HUDEP-2 (cell line): Measurements from ENCODE around the gene SORCS3.

Experiments
- DNase-seq, 76 experiments: peaks; one replicate each; lab custom pipeline; 2025; ENCODE audit not compliant: unreplicated experiment in 76 of 76; lab: John Stamatoyannopoulos, UW

The SORCS3 gene

GRCh38 chr10:105063796-105064195 is 422.7 kb downstream of the SORCS3 start:
- DNase-seq, result peak in 15 of 76 experiments; percentile 0 to 18 (median 2)

DNA sequence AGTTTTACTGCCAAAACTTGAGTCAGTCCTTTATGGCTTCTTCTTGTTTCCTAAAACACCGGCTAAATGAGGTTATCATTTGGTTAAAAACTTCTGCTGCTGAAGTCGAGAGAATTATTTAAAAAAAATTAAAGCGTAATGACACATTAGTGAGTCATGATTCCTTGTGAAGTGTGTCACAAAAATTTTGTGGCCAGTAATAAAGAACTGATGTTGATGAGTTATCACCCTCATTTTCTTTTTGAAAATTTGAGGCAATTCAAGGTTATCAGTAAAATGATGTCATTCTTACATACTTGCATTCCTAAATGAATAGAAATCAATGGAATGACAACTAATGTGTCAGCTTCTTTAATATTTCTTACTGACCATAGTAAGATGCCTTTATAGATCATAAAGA is 427.4 kb downstream of the SORCS3 start:
- no peak for DNase-seq

DNA sequence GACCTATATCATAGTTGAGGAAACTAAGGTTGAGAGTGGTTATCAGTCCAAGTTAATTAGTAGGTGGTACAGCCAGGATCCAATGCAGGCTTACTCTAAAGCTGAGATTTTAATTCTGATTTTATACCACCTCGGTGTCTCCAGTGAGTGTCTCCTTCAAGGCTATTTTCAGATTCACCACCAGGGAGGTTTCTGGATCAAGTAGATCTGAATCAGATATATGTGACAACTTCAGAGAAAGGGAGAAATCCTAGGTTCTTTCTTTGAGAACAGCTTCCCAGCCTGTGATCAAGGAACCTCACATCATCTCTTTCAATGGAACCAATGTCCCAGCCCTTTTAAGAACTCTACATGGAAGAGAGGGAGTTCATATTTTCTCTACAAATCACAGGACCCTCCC is 429.2 kb downstream of the SORCS3 start:
- DNase-seq, result no peak

GRCh38 chr10:105070952-105071351 is 429.9 kb downstream of the SORCS3 start:
- DNase-seq, result no peak

GRCh38 chr10:105071980-105072379 is 430.9 kb downstream of the SORCS3 start:
- DNase-seq, result no peak

GRCh38 chr10:105073999-105074398 is 432.9 kb downstream of the SORCS3 start:
- DNase-seq, result no peak

GRCh38 chr10:105075031-105075430 is 433.9 kb downstream of the SORCS3 start:
- no peak for DNase-seq

GRCh38 chr10:105085980-105086379 is 444.9 kb downstream of the SORCS3 start:
- no peak for DNase-seq

- DNase-seq, result no peak
Observed at GRCh38 chr10:105094048-105094447, 453.0 kb downstream of the SORCS3 start.

- DNase-seq, result no peak
Observed at GRCh38 chr10:105096316-105096715, 455.2 kb downstream of the SORCS3 start.

DNA sequence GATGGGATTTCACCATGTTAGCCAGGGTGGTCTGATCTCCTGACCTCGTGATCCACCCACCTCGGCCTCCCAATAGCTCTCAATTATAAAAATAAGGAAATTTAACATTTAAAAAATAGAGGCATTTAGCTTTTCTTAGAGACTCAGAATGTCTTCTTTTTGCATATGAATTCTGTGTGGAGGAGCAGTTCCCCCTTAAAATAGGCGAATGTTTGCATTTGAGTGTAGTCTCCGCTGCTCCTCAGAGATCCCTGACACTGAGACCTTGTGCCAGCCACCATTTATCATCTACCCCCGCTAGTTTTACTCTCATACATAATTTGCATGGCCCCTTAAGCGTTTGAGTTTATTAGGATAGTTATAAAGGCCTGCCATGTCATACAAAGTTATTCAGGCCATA is 461.9 kb downstream of the SORCS3 start:
- DNase-seq, result no peak

- DNase-seq, result no peak
Observed at GRCh38 chr10:105104297-105104696, 463.2 kb downstream of the SORCS3 start.

DNA sequence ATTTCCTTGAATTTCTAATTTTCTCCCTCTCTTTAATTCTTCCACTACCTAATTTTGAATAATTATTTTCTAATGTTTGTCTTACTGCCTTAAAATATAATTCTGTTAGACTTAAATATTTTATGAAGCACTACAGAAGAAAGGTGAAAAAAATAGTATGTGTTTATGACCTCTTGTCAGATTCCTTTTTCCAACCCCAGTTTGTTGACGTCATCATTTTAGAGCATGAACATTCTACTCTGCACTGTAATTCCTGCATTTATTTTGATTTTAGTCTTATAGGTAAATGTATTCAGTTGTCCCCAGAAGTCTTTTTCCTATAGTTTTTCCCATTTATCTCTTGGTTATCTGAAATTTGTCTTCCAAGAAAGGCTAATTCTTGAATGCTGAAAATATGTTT is 468.1 kb downstream of the SORCS3 start:
- no peak for DNase-seq

GRCh38 chr10:105112862-105113261 is 471.8 kb downstream of the SORCS3 start:
- no peak for DNase-seq

- DNase-seq, result no peak
Observed at GRCh38 chr10:105113666-105114065, 472.6 kb downstream of the SORCS3 start.

- no peak for DNase-seq
Observed at GRCh38 chr10:105121743-105122142, 480.7 kb downstream of the SORCS3 start.

- DNase-seq, result no peak
Observed at GRCh38 chr10:105128111-105128510, 487.0 kb downstream of the SORCS3 start.

- no peak for DNase-seq
Observed at GRCh38 chr10:105138358-105138757, 497.3 kb downstream of the SORCS3 start.

DNA sequence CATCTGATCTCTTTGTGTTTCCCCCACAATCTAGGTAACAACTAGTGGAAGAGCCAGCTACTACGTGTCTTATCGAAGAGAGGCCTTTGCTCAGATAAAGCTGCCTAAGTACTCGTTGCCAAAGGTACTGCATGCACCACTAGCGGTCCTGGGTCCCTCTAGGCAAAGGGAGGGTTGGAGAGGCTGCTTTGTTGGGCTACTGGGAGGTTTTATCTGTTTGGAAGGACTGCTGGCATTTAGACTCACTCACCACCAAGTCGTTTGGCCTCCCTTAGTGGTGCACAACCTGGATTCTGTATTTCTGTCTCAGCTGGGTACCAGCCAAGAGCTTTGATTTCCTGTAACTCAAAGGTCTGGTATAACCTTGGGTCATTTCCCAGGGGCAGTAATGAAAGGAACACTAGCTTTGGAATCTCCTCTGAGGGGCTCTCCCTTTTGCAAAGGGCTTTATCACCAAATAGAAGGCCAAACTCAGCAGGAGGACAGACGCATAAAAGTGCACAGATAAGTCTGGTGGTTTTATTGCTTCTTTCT is 498.3 kb downstream of the SORCS3 start:
- no peak for DNase-seq

- no peak for DNase-seq
Observed at GRCh38 chr10:105140600-105140999, 499.5 kb downstream of the SORCS3 start.

DNA sequence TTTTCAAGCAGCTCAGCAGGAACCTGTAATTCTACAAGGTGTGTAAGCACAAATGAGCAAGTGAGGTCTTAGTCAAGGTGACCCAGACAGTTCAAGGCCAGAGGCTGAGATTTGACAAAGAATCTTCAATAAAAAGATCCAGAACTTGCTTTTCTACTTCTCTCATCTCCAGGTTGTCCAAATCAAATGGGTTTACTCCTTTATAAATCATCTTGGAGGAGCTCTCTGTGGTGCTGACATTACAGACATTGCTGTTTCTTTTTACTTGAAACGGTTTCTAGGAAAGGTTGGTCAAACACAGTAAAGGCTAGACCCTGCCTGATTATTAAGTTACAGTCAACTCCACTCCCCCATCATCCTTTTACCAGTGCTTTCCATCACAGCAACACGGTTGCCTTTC is 504.6 kb downstream of the SORCS3 start:
- DNase-seq, result no peak

DNA sequence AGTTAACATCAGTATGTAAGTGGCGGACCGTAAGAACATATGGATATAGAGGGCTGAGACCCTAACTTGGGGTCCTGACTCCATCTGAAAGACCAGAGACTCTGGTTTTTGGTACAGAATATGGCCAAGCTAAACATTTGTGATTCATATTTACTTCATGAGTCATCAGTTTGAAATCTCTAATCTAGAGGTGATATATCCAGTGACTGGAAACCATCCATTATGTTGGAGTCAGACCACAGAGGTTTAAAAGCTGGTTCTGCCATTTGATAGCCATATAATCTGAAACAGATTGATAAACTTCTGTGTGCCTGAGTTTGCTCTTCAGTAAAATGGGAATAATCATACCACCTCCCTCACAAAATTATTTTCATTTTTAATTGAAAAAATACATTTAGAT is 505.3 kb downstream of the SORCS3 start:
- no peak for DNase-seq

DNA sequence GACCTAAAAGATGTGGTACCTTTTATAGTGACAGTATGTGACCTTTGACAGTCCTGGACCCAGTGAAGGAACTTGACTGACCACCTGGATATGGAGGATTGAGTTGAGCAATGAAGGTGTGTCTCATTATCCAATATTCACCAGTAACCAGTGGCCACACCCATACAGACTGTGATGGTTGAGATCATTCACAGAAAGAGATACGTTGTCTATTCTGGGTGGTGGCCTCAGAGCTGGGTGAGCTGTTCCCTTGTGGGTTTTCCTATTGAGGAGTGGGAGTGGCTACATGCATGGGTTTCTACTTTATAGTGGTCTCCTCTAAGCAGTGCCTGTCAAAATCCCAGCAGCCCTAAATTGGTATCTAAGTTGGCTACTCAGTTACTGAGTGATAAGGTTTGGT is 507.4 kb downstream of the SORCS3 start:
- DNase-seq, result no peak
